HG02981 (cell line): ENCODE results near the gene ZSCAN2.
A peak's percentile ranks its signal among the peaks of the same experiment; 100 is the strongest.

ENCODE experiments used
- ATAC-seq: cut with Tn5 transposase; IDR thresholded peaks from one replicate; pipeline ENCODE4 v1.9.1; 2021; ENCODE audit warnings: mild to moderate bottlenecking, moderate library complexity; ENCODE audit not compliant: unreplicated experiment

The ZSCAN2 gene

GRCh38 chr15:84598250-84598649 lies 2.6 kb upstream of the ZSCAN2 start:
- peak; percentile 40 for ATAC-seq

- no peak for ATAC-seq
Observed at GRCh38 chr15:84598993-84599392, 1.8 kb upstream of the ZSCAN2 start.

- ATAC-seq = no peak
Observed at GRCh38 chr15:84599906-84600305, 903 bp upstream of the ZSCAN2 start.

- peak; percentile 4 for ATAC-seq
Observed at GRCh38 chr15:84600331-84600686, 500 bp upstream of the ZSCAN2 start.

- ATAC-seq = no peak
Observed at GRCh38 chr15:84601555-84601838, 688 bp downstream of the ZSCAN2 start.

- ATAC-seq = no peak
Observed at GRCh38 chr15:84603630-84604379, 3.0 kb downstream of the ZSCAN2 start.

GRCh38 chr15:84604826-84605553 lies 4.2 kb downstream of the ZSCAN2 start:
- ATAC-seq = no peak

- ATAC-seq = no peak
Observed at GRCh38 chr15:84605554-84605882, 4.7 kb downstream of the ZSCAN2 start.

- ATAC-seq = no peak
Observed at GRCh38 chr15:84606653-84607120, 5.9 kb downstream of the ZSCAN2 start.

GRCh38 chr15:84608707-84609284 lies 8.0 kb downstream of the ZSCAN2 start:
- no peak for ATAC-seq

GRCh38 chr15:84609818-84610525 lies 9.2 kb downstream of the ZSCAN2 start:
- ATAC-seq = no peak

GRCh38 chr15:84611631-84612030 lies 10.8 kb downstream of the ZSCAN2 start:
- ATAC-seq = no peak

GRCh38 chr15:84616235-84616634 lies 15.4 kb downstream of the ZSCAN2 start:
- no peak for ATAC-seq

- ATAC-seq = no peak
Observed at GRCh38 chr15:84620626-84621025, 19.8 kb downstream of the ZSCAN2 start.

- ATAC-seq = no peak
Observed at GRCh38 chr15:84621358-84621979, 20.7 kb downstream of the ZSCAN2 start.

- no peak for ATAC-seq
Observed at GRCh38 chr15:84624359-84624758, 23.6 kb downstream of the ZSCAN2 start.

GRCh38 chr15:84625123-84625522 lies 24.3 kb downstream of the ZSCAN2 start:
- no peak for ATAC-seq

GRCh38 chr15:84629033-84629432 lies 28.2 kb downstream of the ZSCAN2 start:
- ATAC-seq = no peak

- ATAC-seq = no peak
Observed at GRCh38 chr15:84631706-84632272, 31.0 kb downstream of the ZSCAN2 start.

GRCh38 chr15:84633311-84634227 lies 32.8 kb downstream of the ZSCAN2 start:
- ATAC-seq = no peak
